GM19463 (cell line): ENCODE results near the gene CDKAL1.

ENCODE experiments used
- ATAC-seq: cut with Tn5 transposase; IDR thresholded peaks from one replicate; pipeline ENCODE4 v1.9.1; 2021; ENCODE audit warnings: mild to moderate bottlenecking, moderate library complexity; ENCODE audit not compliant: unreplicated experiment

The CDKAL1 gene

GRCh38 chr6:20868397-20869096, 334.3 kb downstream of the CDKAL1 start:
- no peak for ATAC-seq

- no peak for ATAC-seq
These were observed 335.8 kb downstream of the CDKAL1 start for GRCh38 chr6:20870021-20870420.

GRCh38 chr6:20870493-20870892, 336.2 kb downstream of the CDKAL1 start:
- no peak for ATAC-seq

- ATAC-seq: no peak
These were observed 339.4 kb downstream of the CDKAL1 start for GRCh38 chr6:20873425-20874190.

- ATAC-seq: no peak
These were observed 341.2 kb downstream of the CDKAL1 start for GRCh38 chr6:20875369-20875963.

GRCh38 chr6:20876036-20876435, 341.8 kb downstream of the CDKAL1 start:
- ATAC-seq: no peak

- no peak for ATAC-seq
These were observed 342.3 kb downstream of the CDKAL1 start for GRCh38 chr6:20876561-20876960.

- peak; percentile 96 for ATAC-seq
These were observed 343.0 kb downstream of the CDKAL1 start for GRCh38 chr6:20877008-20877937.

GRCh38 chr6:20879121-20879520, 344.9 kb downstream of the CDKAL1 start:
- ATAC-seq: no peak

GRCh38 chr6:20879526-20879925, 345.3 kb downstream of the CDKAL1 start:
- no peak for ATAC-seq

- ATAC-seq: no peak
These were observed 347.1 kb downstream of the CDKAL1 start for GRCh38 chr6:20881365-20881764.

- no peak for ATAC-seq
These were observed 347.8 kb downstream of the CDKAL1 start for GRCh38 chr6:20882014-20882413.

- no peak for ATAC-seq
These were observed 350.8 kb downstream of the CDKAL1 start for GRCh38 chr6:20885076-20885475.

GRCh38 chr6:20891161-20891560, 356.9 kb downstream of the CDKAL1 start:
- no peak for ATAC-seq

GRCh38 chr6:20892365-20892764, 358.1 kb downstream of the CDKAL1 start:
- ATAC-seq: no peak

- no peak for ATAC-seq
These were observed 359.2 kb downstream of the CDKAL1 start for GRCh38 chr6:20893412-20893811.

GRCh38 chr6:20900389-20901160, 366.3 kb downstream of the CDKAL1 start:
- ATAC-seq: peak; percentile 92

- no peak for ATAC-seq
These were observed 371.1 kb downstream of the CDKAL1 start for GRCh38 chr6:20905377-20905776.

- no peak for ATAC-seq
These were observed 372.7 kb downstream of the CDKAL1 start for GRCh38 chr6:20906945-20907344.

GRCh38 chr6:20907486-20908071, 373.3 kb downstream of the CDKAL1 start:
- no peak for ATAC-seq
